ENCODE results near the gene TOPORS. TPM values are rescaled to one million over a fixed set of nuclear protein-coding genes. Genes with fewer than 3 reads are reported as not detected.
A peak's percentile ranks its signal among the peaks of the same experiment; 100 is the strongest.
"Not testable (repeated sequence)": the region's sequence is repeated elsewhere in the genome, so short reads cannot be mapped to it uniquely, and the experiment has no call there.

The TOPORS gene
- total RNA-seq, 4 donors from 2014 or later: 18.1 to 21.5 (median 18.3) TPM

GRCh38 chr9:32550150-32550561, 2.2 kb downstream of the TOPORS start:
- H3K4me3 ChIP-seq (ENCODE audit: low read depth, poor library complexity, severe bottlenecking): peak overlapping the region; percentile 66
- 2 to 3% methylated on average over 7 to 10 of the region's 10 CpGs for WGBS, 2 donors
- TF ChIP-seq POLR2A (IDR thresholded peaks at IDR 0.05): no peak
- TF ChIP-seq CTCF (IDR thresholded peaks at IDR 0.05): no peak
- no peak for DNase-seq (ENCODE audit: low spot score in 2 of 2)
- intact Hi-C loops (cut with DNase I; ENCODE audit: low total_unique reads): no loop called here

- DNase-seq (ENCODE audit: low spot score in 2 of 2); H3K4me3 ChIP-seq (ENCODE audit: low read depth, poor library complexity, severe bottlenecking); intact Hi-C loops (cut with DNase I; ENCODE audit: low total_unique reads): not testable (repeated sequence)
- 94 to 97% methylated on average over 20 of the region's 20 CpGs for WGBS, 2 donors
Measured at GRCh38 chr9:32548213-32548612, 4.2 kb downstream of the TOPORS start.

GRCh38 chr9:32545884-32546283, 6.5 kb downstream of the TOPORS start:
- no peak overlapping the region for H3K4me3 ChIP-seq (ENCODE audit: low read depth, poor library complexity, severe bottlenecking)
- intact Hi-C loops (cut with DNase I; ENCODE audit: low total_unique reads): no loop called here
- TF ChIP-seq POLR2A (IDR thresholded peaks at IDR 0.05) (no peak), CTCF (IDR thresholded peaks at IDR 0.05) (no peak)
- DNase-seq (ENCODE audit: low spot score in 2 of 2): no peak
- WGBS, 2 donors: 83 to 84% methylated on average over 1 of the region's 1 CpG

- H3K4me3 ChIP-seq (ENCODE audit: low read depth, poor library complexity, severe bottlenecking): no peak overlapping the region
- intact Hi-C loops (cut with DNase I; ENCODE audit: low total_unique reads): no loop called here
- 95 to 98% methylated on average over 4 of the region's 4 CpGs for WGBS, 2 donors
- TF ChIP-seq POLR2A (IDR thresholded peaks at IDR 0.05) (no peak), CTCF (IDR thresholded peaks at IDR 0.05) (no peak)
- no peak for DNase-seq (ENCODE audit: low spot score in 2 of 2)
Measured at GRCh38 chr9:32543047-32543446, 9.3 kb downstream of the TOPORS start.

GRCh38 chr9:32533816-32534215, 18.6 kb downstream of the TOPORS start:
- intact Hi-C loops (cut with DNase I; ENCODE audit: low total_unique reads): no loop called here
- TF ChIP-seq CTCF (IDR thresholded peaks at IDR 0.05) (no peak), POLR2A (IDR thresholded peaks at IDR 0.05) (no peak)
- no peak overlapping the region for H3K4me3 ChIP-seq (ENCODE audit: low read depth, poor library complexity, severe bottlenecking)

GRCh38 chr9:32533336-32533735, 19.1 kb downstream of the TOPORS start:
- 95 to 96% methylated on average over 6 of the region's 6 CpGs for WGBS, 2 donors
- no peak for DNase-seq (ENCODE audit: low spot score in 2 of 2)
- H3K4me3 ChIP-seq (ENCODE audit: low read depth, poor library complexity, severe bottlenecking): no peak overlapping the region
- intact Hi-C loops (cut with DNase I; ENCODE audit: low total_unique reads): no loop called here
- no peak for TF ChIP-seq POLR2A (IDR thresholded peaks at IDR 0.05)
- TF ChIP-seq CTCF (IDR thresholded peaks at IDR 0.05): no peak

More at GRCh38 chr9:32533816-32534215, 18.6 kb downstream of the TOPORS start:
- 93 to 95% methylated on average over 4 of the region's 4 CpGs for WGBS, 2 donors
- no peak for DNase-seq (ENCODE audit: low spot score in 2 of 2)
